GM10266 (cell line): ENCODE data around the gene ANGPTL2.
"Not testable (repeated sequence)": the region's sequence is repeated elsewhere in the genome, so short reads cannot be mapped to it uniquely, and the experiment has no call there.

Experiments used
- DNase-seq: peaks from one replicate; pipeline ENCODE4 v3.0.0; 2012; ENCODE audit errors: extremely low spot score
- CTCF ChIP-seq: IDR thresholded peaks from 2 replicates; pipeline ENCODE4 v1.5.1; 2012; ENCODE audit warnings: mild to moderate bottlenecking, low read depth; ENCODE audit not compliant: control insufficient read depth, insufficient read depth; ENCODE audit errors: missing control alignments

ANGPTL2 gene

GRCh38 chr9:127122176-127123063 lies at the start of gene ANGPTL2:
Gene ANGPTL2, minus strand, starts transcription at chr9:127122635. Its CDS starts 13,904 bp downstream, at chr9:127108731.
- no peak for TF ChIP-seq CTCF
- peak; percentile 68 for DNase-seq

GRCh38 chr9:127171348-127171747 lies 48.9 kb upstream of the ANGPTL2 start:
- DNase-seq, result not testable (repeated sequence)

- TF ChIP-seq CTCF, result no peak
- DNase-seq, result peak; percentile 39
Measured at GRCh38 chr9:127170652-127171051, 48.2 kb upstream of the ANGPTL2 start.

GRCh38 chr9:127170103-127170502 lies 47.7 kb upstream of the ANGPTL2 start:
- TF ChIP-seq CTCF, result no peak
- no peak for DNase-seq

GRCh38 chr9:127169575-127169883 lies 47.1 kb upstream of the ANGPTL2 start:
- no peak for DNase-seq
- TF ChIP-seq CTCF, result no peak

- DNase-seq, result no peak
- no peak for TF ChIP-seq CTCF
Measured at GRCh38 chr9:127168756-127169574, 46.5 kb upstream of the ANGPTL2 start.

GRCh38 chr9:127167560-127168326 lies 45.3 kb upstream of the ANGPTL2 start:
- DNase-seq, result no peak
- no peak for TF ChIP-seq CTCF
